GM20000 (cell line): Measurements from ENCODE around the gene SYT7.
A peak's percentile ranks its signal among the peaks of the same experiment; 100 is the strongest.
"Not testable (repeated sequence)": the region's sequence is repeated elsewhere in the genome, so short reads cannot be mapped to it uniquely, and the experiment has no call there.

ENCODE experiments used
- DNase-seq: peaks from one replicate; pipeline ENCODE4 v3.0.0; 2012; ENCODE audit warnings: low spot score
- CTCF ChIP-seq: IDR thresholded peaks from 2 replicates; pipeline ENCODE4 v1.5.1; 2012; ENCODE audit warnings: mild to moderate bottlenecking, control low read depth; ENCODE audit errors: extremely low read depth, missing control alignments

SYT7 gene

GRCh38 chr11:61481806-61482205 is 99.1 kb downstream of the SYT7 start:
- no peak for DNase-seq
- TF ChIP-seq CTCF = no peak

DNA sequence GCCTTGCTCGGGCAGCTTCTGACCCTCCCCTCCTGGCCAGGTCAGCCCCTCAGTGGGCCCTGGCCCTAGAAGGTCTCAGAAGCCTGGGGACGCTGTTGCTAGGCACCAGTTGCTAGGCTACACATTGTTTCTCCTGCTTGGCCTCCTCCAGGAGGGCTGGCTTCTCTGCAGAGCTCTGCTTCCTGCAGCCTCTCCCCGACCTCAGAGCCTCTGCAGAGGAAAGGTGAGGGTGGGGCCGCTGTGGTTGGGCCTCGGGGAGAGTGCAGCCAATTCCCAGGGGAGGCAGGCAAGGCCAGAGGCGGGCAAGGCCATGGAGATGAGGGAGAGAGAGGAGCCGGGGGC is 99.9 kb downstream of the SYT7 start:
- no peak for DNase-seq

GRCh38 chr11:61480261-61480993 is 100.4 kb downstream of the SYT7 start:
- no peak for TF ChIP-seq CTCF
- DNase-seq = no peak

More for the DNA sequence above, 99.9 kb downstream of the SYT7 start:
- TF ChIP-seq CTCF = no peak

- not testable (repeated sequence) for DNase-seq
Observed at GRCh38 chr11:61479360-61480058, 101.4 kb downstream of the SYT7 start.

- DNase-seq = peak; percentile 77
- peak; percentile 90 for TF ChIP-seq CTCF
Observed at GRCh38 chr11:61477727-61478148, 103.1 kb downstream of the SYT7 start.

DNA sequence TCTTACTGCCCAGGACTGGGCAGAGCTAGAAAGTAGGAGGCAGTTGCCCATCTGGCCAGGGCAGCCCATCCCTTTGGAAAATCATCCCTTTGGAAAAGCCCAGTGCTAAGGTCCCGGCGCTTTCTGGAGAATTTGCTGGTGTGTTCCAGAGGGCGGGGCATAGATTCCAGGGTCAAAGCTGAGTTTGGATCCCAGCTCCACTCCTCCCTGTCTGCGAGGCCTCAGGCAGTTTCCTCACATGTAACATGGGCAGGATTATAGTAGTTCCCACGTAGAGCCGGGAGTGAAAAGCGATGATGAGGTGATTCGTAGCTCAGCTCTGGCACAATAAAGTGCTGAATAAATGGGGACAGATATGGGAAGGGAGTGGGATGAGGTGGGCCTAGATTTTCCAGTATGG is 103.8 kb downstream of the SYT7 start:
- no peak for DNase-seq
- TF ChIP-seq CTCF = no peak

DNA sequence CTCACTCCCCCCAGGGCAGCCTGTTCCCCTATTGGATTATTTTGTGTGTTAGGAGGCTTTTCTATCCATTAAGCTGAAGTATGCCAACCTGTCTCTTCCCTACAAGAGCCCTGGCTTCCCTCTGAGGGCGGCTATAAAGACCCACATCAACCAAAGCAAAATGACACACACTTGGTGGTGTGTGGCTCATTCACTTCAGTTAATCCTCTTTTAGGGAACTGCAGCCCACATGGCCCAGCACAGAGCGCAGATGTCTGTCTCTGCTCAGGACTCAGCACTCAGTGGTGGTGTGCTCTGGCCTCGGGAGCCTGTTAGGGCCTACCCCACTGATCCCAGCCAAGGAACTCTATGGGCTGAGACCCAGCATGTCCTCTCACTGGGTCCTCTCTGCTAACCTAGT is 104.5 kb downstream of the SYT7 start:
- no peak for TF ChIP-seq CTCF
- no peak for DNase-seq

DNA sequence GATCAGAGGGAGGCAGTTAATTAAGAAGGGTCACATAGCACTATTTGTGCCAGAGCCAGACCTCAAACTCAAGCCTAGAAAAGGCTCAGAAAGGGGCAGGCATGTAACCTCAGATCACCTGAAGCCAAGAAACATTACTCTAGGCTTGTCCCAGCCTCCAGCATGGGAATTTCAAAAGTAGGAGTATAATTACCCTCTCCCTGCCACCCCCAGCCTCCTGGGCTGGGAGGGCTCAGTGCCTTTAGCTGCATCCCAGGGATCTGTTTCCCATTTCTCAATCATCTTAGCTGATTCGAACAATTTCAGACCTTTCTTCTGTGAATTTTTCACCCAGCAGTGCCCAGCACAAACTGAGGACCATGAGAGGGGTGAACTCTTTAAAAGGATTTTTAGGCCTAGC is 105.4 kb downstream of the SYT7 start:
- TF ChIP-seq CTCF = no peak
- no peak for DNase-seq
